GM12878 (cell line): ENCODE data around the gene DPP6. TPM values are rescaled to one million over a fixed set of nuclear protein-coding genes. Genes with fewer than 3 reads are reported as not detected.

ENCODE experiments used
- ATAC-seq: fragments of 200-7000 bp; cut with Tn5 transposase; 3 replicates; pipeline ENCODE4 v1.9.1; 2020; ENCODE audit warnings: mild to moderate bottlenecking, moderate library complexity
- BruUV-seq: library from RNA; stranded (reverse); fragments of 400-500 nt; replicated peaks from 2 replicates; lab custom pipeline; 2021; lab: Mats Ljungman, UMichigan
- CTCF ChIA-PET: fragments of 300-600 bp; sonication (Branson Sonifier 250); formaldehyde crosslinking; extraction: SDS; loops from one replicate; lab custom pipeline; 2021; ENCODE audit warnings: inconsistent platforms; lab: Yijun Ruan, JAX
- POLR2A ChIA-PET: fragments of 350-600 bp; formaldehyde crosslinking; extraction: SDS; loops from one replicate; lab custom pipeline; 2021; ENCODE audit warnings: inconsistent platforms; lab: Charles Lee
- RAD21 ChIA-PET: fragments of 300-600 bp; sonication (Branson Sonifier 250); formaldehyde crosslinking; loops from one replicate; lab custom pipeline; 2023; ENCODE audit warnings: antibody characterized with exemption; ENCODE audit not compliant: unreplicated experiment; lab: Charles Lee
- SMC1A ChIA-PET: fragments of 300-600 bp; sonication (Branson Sonifier 250); formaldehyde crosslinking; loops from one replicate; lab custom pipeline; 2023; ENCODE audit not compliant: unreplicated experiment, uncharacterized antibody; lab: Charles Lee
- DNase-seq: peaks from one replicate; pipeline ENCODE4 v3.0.0-alpha.2; 2011; ENCODE audit warnings: low read depth, low spot score
- FAIRE-seq: peaks from 3 replicates; lab custom pipeline; 2011; peaks lifted over from hg19 to GRCh38; lab: Jason Lieb, UNC
- H2AFZ ChIP-seq: 2 replicates; pipeline ENCODE4 v1.6.0; 2011; ENCODE audit warnings: low read depth, low read length, control low read depth; ENCODE audit not compliant: control insufficient read depth
- H3K27ac ChIP-seq: 2 replicates; pipeline ENCODE4 v1.5.1; 2011; ENCODE audit warnings: control low read depth; ENCODE audit not compliant: control insufficient read depth, insufficient read depth
- H3K27me3 ChIP-seq, 2 experiments: replicated peaks in 1 of 2; 2 replicates each; pipeline versions ENCODE4 v1.6.0 to v1.6.1; 2011; ENCODE audit warnings: low read length in 1 of 2; ENCODE audit not compliant: control insufficient read depth in 2 of 2, insufficient read depth in 2 of 2
- H3K36me3 ChIP-seq, 2 experiments: 2 replicates each; pipeline ENCODE4 v1.5.1; 2011; ENCODE audit warnings: low read length in 1 of 2; ENCODE audit not compliant: control insufficient read depth in 2 of 2, insufficient read depth in 2 of 2
- H3K4me1 ChIP-seq: 2 replicates; pipeline ENCODE4 v1.6.1; 2011; ENCODE audit warnings: mild to moderate bottlenecking, low read length, moderate library complexity, mixed read lengths; ENCODE audit not compliant: control insufficient read depth, insufficient read depth
- H3K4me2 ChIP-seq: 2 replicates; pipeline ENCODE4 v1.6.0; 2011; ENCODE audit warnings: control low read depth; ENCODE audit not compliant: control insufficient read depth, insufficient read depth
- H3K4me3 ChIP-seq: fragments of 200-600 bp; sonication (generic); 2 replicates; pipeline ENCODE4 v1.5.1; 2016
- H3K79me2 ChIP-seq: 2 replicates; pipeline ENCODE4 v1.6.0; 2011; ENCODE audit warnings: low read length; ENCODE audit not compliant: control insufficient read depth, insufficient read depth
- H3K9ac ChIP-seq: 2 replicates; pipeline ENCODE4 v1.8.0; 2011; ENCODE audit warnings: low read length, control low read depth, mixed read lengths; ENCODE audit not compliant: control insufficient read depth, insufficient read depth
- H3K9me3 ChIP-seq: replicated peaks from 3 replicates; pipeline ENCODE4 v1.5.1; 2011; ENCODE audit warnings: mild to moderate bottlenecking, low read length; ENCODE audit not compliant: control insufficient read depth, insufficient read depth
- H4K20me1 ChIP-seq: 2 replicates; pipeline ENCODE4 v1.6.0; 2011; ENCODE audit not compliant: control insufficient read depth, insufficient read depth
- ASH2L ChIP-seq: fragments of 300-600, 200-600 bp; sonication (generic); IDR thresholded peaks from 2 replicates; pipeline ENCODE4 v1.6.1; 2017; ENCODE audit warnings: low read depth, mild to moderate bottlenecking, borderline replicate concordance
- CEBPB ChIP-seq, 2 experiments: fragments of 150-350 bp in 1 of 2; IDR thresholded peaks; 2 replicates each; pipeline ENCODE4 v1.6.1; 2012 to 2014; ENCODE audit warnings: low read depth in 2 of 2, low read length in 2 of 2, borderline replicate concordance in 1 of 2, inconsistent platforms in 1 of 2
- GATAD2B ChIP-seq: fragments of 450-650 bp; conservative IDR thresholded peaks from 2 replicates; pipeline ENCODE4 v1.6.1; 2017; ENCODE audit warnings: low read depth, mild to moderate bottlenecking, moderate library complexity
- JUNB ChIP-seq: IDR thresholded peaks from 2 replicates; pipeline ENCODE4 v1.6.1; 2016; ENCODE audit warnings: antibody characterized with exemption, mild to moderate bottlenecking
- MXI1 ChIP-seq: fragments of 150-350 bp; IDR thresholded peaks from 2 replicates; pipeline ENCODE4 v1.6.1; 2011; ENCODE audit warnings: low read depth, mild to moderate bottlenecking, inconsistent platforms, low read length, improper control_type of control experiment
- NKRF ChIP-seq: fragments of 450-650 bp; conservative IDR thresholded peaks from 2 replicates; pipeline ENCODE4 v1.6.1; 2017; ENCODE audit warnings: mild to moderate bottlenecking, moderate library complexity
- SMARCA5 ChIP-seq: fragments of 450-650 bp; IDR thresholded peaks from 2 replicates; pipeline ENCODE4 v1.6.1; 2017; ENCODE audit warnings: mild to moderate bottlenecking
- SMC3 ChIP-seq: IDR thresholded peaks from 2 replicates; pipeline ENCODE4 v1.6.1; 2011; ENCODE audit warnings: low read length, improper control_type of control experiment, borderline replicate concordance
- ZBED1 ChIP-seq: IDR thresholded peaks from 2 replicates; pipeline ENCODE4 v1.6.1; 2016; ENCODE audit warnings: borderline replicate concordance
- WGBS: methylation state at CpG from one replicate; pipeline ENCODE4 v1.1.6; 2016; ENCODE audit warnings: low lambda C conversion rate; ENCODE audit not compliant: insufficient replicate concordance, insufficient coverage; ENCODE audit errors: missing lambda C conversion rate; 5-methylcytosine and 5-hydroxymethylcytosine counted together
- in situ Hi-C: fragments of 300-500 bp; cut with MboI; formaldehyde crosslinking; loops from 9 replicates; pipeline ENCODE4 v1.14.3; 2018; ENCODE audit warnings: mixed read lengths
- intact Hi-C: fragments of 100-400 bp; cut with micrococcal nuclease; formaldehyde crosslinking; loops from one replicate; pipeline ENCODE4 v1.14.2; 2022; ENCODE audit not compliant: unreplicated experiment
- polyA plus RNA-seq, 11 experiments: library from polyadenylated mRNA; depleted of rRNA in 4 of 11; unstranded in 6 of 11; stranded (reverse) in 5 of 11; fragments of >200 nt; fragmentation: Nextera tagmentation in 4 of 11; fragmentation: Illumina TruSeq in 1 of 11; extraction: Ambion mirVana in 4 of 11; extraction: Trizol in 1 of 11; gene quantifications; 1 replicate in 1 of 11; 2 replicates in 10 of 11; pipeline versions ENCODE4 v1.2.1 to v1.2.3, GENCODE V29; 2011 to 2016; ENCODE audit warnings: inconsistent platforms in 2 of 11, missing spikeins in 2 of 11, low read depth in 1 of 11
- total RNA-seq, 4 experiments: library from RNA; depleted of rRNA in 3 of 4; stranded (reverse); fragments of >200 nt in 3 of 4; fragmentation: Illumina TruSeq in 1 of 4; extraction: Trizol in 1 of 4; gene quantifications; 2 replicates each; pipeline versions ENCODE4 v1.2.1 to v1.2.3, GENCODE V29; 2013 to 2021
- TF ChIP-seq, protein P1 (sequence below): IDR thresholded peaks from 2 replicates; pipeline ENCODE4 v1.6.1; 2012; ENCODE audit warnings: low read depth, low read length, improper control_type of control experiment
- TF ChIP-seq, protein P2 (sequence below): IDR thresholded peaks from 2 replicates; pipeline ENCODE4 v1.6.1; 2012; ENCODE audit warnings: mild to moderate bottlenecking, low read depth, low read length

The DPP6 gene
- total and polyA plus RNA-seq, 10 of the 15 experiments (the other 5 are each of a cell fraction or from before 2014, with no cell fraction given) = not detected

- H4K20me1 ChIP-seq = no peaks in the 10 kb centered on the region
- in situ Hi-C loops (no loop called here), intact Hi-C loops (no loop called here)
- no peak for TF ChIP-seq SMARCA5
- TF ChIP-seq CEBPB (IDR thresholded peaks at IDR 0.05; ENCODE audit: borderline replicate concordance in 1 of 2, low read depth in 2 of 2, low read length in 2 of 2) = no peak
- TF ChIP-seq ASH2L = no peak
- TF ChIP-seq MXI1 = no peak
- TF ChIP-seq NKRF = no peak
- no peak for TF ChIP-seq GATAD2B
- TF ChIP-seq SMC3 = no peak
- TF ChIP-seq, protein P1, sequence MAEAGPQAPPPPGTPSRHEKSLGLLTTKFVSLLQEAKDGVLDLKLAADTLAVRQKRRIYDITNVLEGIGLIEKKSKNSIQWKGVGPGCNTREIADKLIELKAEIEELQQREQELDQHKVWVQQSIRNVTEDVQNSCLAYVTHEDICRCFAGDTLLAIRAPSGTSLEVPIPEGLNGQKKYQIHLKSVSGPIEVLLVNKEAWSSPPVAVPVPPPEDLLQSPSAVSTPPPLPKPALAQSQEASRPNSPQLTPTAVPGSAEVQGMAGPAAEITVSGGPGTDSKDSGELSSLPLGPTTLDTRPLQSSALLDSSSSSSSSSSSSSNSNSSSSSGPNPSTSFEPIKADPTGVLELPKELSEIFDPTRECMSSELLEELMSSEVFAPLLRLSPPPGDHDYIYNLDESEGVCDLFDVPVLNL = no peak
- no peak for TF ChIP-seq ZBED1
- no peak for TF ChIP-seq JUNB
- TF ChIP-seq, protein P2, sequence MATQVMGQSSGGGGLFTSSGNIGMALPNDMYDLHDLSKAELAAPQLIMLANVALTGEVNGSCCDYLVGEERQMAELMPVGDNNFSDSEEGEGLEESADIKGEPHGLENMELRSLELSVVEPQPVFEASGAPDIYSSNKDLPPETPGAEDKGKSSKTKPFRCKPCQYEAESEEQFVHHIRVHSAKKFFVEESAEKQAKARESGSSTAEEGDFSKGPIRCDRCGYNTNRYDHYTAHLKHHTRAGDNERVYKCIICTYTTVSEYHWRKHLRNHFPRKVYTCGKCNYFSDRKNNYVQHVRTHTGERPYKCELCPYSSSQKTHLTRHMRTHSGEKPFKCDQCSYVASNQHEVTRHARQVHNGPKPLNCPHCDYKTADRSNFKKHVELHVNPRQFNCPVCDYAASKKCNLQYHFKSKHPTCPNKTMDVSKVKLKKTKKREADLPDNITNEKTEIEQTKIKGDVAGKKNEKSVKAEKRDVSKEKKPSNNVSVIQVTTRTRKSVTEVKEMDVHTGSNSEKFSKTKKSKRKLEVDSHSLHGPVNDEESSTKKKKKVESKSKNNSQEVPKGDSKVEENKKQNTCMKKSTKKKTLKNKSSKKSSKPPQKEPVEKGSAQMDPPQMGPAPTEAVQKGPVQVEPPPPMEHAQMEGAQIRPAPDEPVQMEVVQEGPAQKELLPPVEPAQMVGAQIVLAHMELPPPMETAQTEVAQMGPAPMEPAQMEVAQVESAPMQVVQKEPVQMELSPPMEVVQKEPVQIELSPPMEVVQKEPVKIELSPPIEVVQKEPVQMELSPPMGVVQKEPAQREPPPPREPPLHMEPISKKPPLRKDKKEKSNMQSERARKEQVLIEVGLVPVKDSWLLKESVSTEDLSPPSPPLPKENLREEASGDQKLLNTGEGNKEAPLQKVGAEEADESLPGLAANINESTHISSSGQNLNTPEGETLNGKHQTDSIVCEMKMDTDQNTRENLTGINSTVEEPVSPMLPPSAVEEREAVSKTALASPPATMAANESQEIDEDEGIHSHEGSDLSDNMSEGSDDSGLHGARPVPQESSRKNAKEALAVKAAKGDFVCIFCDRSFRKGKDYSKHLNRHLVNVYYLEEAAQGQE = no peak
- ATAC-seq = no peak
- WGBS = 56% methylated on average over 11 of the region's 11 CpGs
- SMC1A ChIA-PET = no interaction called here
- no peaks in the 10 kb centered on the region for H3K36me3 ChIP-seq
- no peaks in the 10 kb centered on the region for H3K4me1 ChIP-seq
- RAD21 ChIA-PET = no interaction called here
- H3K9me3 ChIP-seq = no peaks in the 10 kb centered on the region; the same call in 2 of the 3 replicates
- no TSS peak for BruUV-seq
- POLR2A ChIA-PET = no interaction called here
- H3K27ac ChIP-seq = no peak overlapping the region
- CTCF ChIA-PET = no interaction called here
- no peak overlapping the region for H2AFZ ChIP-seq
- H3K27me3 ChIP-seq = no peaks in the 10 kb centered on the region
- H3K4me2 ChIP-seq = no peak overlapping the region
- H3K79me2 ChIP-seq = no peaks in the 10 kb centered on the region
- no peak overlapping the region for H3K9ac ChIP-seq
- H3K4me3 ChIP-seq = no peak overlapping the region
- no peak for DNase-seq
- FAIRE-seq = no peak
These were observed 843.9 kb downstream of the DPP6 start for GRCh38 chr7:154896076-154896475.
